Suprapubic skin (tissue), 3 donors: ENCODE measurements around the gene RNASET2.

ENCODE experiments used
- POLR2A ChIP-seq, 2 donors: fragments of 450-650 bp; IDR thresholded peaks; one replicate each; pipeline ENCODE4 v1.6.1; 2017; ENCODE audit warnings: antibody characterized with exemption in 2 of 2, mild to moderate bottlenecking in 2 of 2, moderate library complexity in 2 of 2
- TF ChIP-seq, protein P1 (sequence below), 2 donors: fragments of 200-600 bp in 1 of 2; fragments of 450-650 bp in 1 of 2; sonication (generic) in 1 of 2; IDR thresholded peaks; one replicate each; pipeline ENCODE4 v1.5.1; 2016 to 2019; ENCODE audit warnings: antibody characterized with exemption in 2 of 2, mild to moderate bottlenecking in 1 of 2, moderate library complexity in 1 of 2

DNA sequence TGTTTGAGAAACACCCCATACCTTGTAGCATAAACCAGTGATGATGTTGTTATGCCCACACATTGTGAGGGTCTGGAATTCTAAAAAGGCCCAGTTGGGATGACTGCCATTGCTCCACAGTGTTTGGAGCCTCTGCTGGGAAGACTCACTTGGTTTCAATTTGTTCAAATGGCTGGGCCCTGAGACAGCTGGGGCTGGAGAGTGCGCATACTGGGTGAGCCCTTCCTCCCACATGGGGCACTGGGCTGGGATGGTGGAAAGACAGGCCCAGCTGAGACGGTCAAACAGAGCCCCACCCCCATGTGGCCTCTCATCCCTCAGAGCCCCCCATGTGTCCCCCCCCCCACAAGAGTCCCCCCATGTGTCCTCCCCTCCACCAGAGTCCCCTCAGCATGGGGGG is 20.3 kb upstream of the RNASET2 start:
- TF ChIP-seq POLR2A (IDR thresholded peaks at IDR 0.05): no peak
- TF ChIP-seq, protein P1, sequence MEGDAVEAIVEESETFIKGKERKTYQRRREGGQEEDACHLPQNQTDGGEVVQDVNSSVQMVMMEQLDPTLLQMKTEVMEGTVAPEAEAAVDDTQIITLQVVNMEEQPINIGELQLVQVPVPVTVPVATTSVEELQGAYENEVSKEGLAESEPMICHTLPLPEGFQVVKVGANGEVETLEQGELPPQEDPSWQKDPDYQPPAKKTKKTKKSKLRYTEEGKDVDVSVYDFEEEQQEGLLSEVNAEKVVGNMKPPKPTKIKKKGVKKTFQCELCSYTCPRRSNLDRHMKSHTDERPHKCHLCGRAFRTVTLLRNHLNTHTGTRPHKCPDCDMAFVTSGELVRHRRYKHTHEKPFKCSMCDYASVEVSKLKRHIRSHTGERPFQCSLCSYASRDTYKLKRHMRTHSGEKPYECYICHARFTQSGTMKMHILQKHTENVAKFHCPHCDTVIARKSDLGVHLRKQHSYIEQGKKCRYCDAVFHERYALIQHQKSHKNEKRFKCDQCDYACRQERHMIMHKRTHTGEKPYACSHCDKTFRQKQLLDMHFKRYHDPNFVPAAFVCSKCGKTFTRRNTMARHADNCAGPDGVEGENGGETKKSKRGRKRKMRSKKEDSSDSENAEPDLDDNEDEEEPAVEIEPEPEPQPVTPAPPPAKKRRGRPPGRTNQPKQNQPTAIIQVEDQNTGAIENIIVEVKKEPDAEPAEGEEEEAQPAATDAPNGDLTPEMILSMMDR (IDR thresholded peaks at IDR 0.05): no peak
